ENCODE measurements around the gene PAX7.
"Not testable (repeated sequence)": the region's sequence is repeated elsewhere in the genome, so short reads cannot be mapped to it uniquely, and the experiment has no call there.

The PAX7 gene

GRCh38 chr1:18657506-18658201 lies 27.0 kb downstream of the PAX7 start:
- in situ Hi-C loops (cut with MboI; ENCODE audit: low sequenced_read_pairs), result no loop called here

GRCh38 chr1:18658831-18659230 lies 28.2 kb downstream of the PAX7 start:
- in situ Hi-C loops (cut with MboI; ENCODE audit: low sequenced_read_pairs), result no loop called here

GRCh38 chr1:18661404-18662285 lies 31.0 kb downstream of the PAX7 start:
- in situ Hi-C loops (cut with MboI; ENCODE audit: low sequenced_read_pairs), result no loop called here

GRCh38 chr1:18662286-18662639 lies 31.6 kb downstream of the PAX7 start:
- in situ Hi-C loops (cut with MboI; ENCODE audit: low sequenced_read_pairs), result no loop called here

- in situ Hi-C loops (cut with MboI; ENCODE audit: low sequenced_read_pairs), result no loop called here
Observed at GRCh38 chr1:18666317-18666920, 35.8 kb downstream of the PAX7 start.

- in situ Hi-C loops (cut with MboI; ENCODE audit: low sequenced_read_pairs), result no loop called here
Observed at GRCh38 chr1:18667333-18667732, 36.7 kb downstream of the PAX7 start.

GRCh38 chr1:18668046-18668445 lies 37.4 kb downstream of the PAX7 start:
- in situ Hi-C loops (cut with MboI; ENCODE audit: low sequenced_read_pairs), result no loop called here

- in situ Hi-C loops (cut with MboI; ENCODE audit: low sequenced_read_pairs), result no loop called here
Observed at GRCh38 chr1:18668750-18669404, 38.2 kb downstream of the PAX7 start.

- in situ Hi-C loops (cut with MboI; ENCODE audit: low sequenced_read_pairs), result no loop called here
Observed at GRCh38 chr1:18670121-18670867, 39.6 kb downstream of the PAX7 start.

GRCh38 chr1:18670868-18671225 lies 40.2 kb downstream of the PAX7 start:
- in situ Hi-C loops (cut with MboI; ENCODE audit: low sequenced_read_pairs), result no loop called here

GRCh38 chr1:18673976-18674375 lies 43.3 kb downstream of the PAX7 start:
- in situ Hi-C loops (cut with MboI; ENCODE audit: low sequenced_read_pairs), result no loop called here

- in situ Hi-C loops (cut with MboI; ENCODE audit: low sequenced_read_pairs), result no loop called here
Observed at GRCh38 chr1:18676332-18676781, 45.7 kb downstream of the PAX7 start.

GRCh38 chr1:18681423-18681835 lies 50.8 kb downstream of the PAX7 start:
- in situ Hi-C loops (cut with MboI; ENCODE audit: low sequenced_read_pairs), result no loop called here

- in situ Hi-C loops (cut with MboI; ENCODE audit: low sequenced_read_pairs), result no loop called here
Observed at GRCh38 chr1:18682375-18682774, 51.7 kb downstream of the PAX7 start.

GRCh38 chr1:18684303-18684702 lies 53.7 kb downstream of the PAX7 start:
- in situ Hi-C loops (cut with MboI; ENCODE audit: low sequenced_read_pairs), result no loop called here

GRCh38 chr1:18686540-18686939 lies 55.9 kb downstream of the PAX7 start:
- in situ Hi-C loops (cut with MboI; ENCODE audit: low sequenced_read_pairs), result no loop called here

- in situ Hi-C loops (cut with MboI; ENCODE audit: low sequenced_read_pairs), result no loop called here
Observed at GRCh38 chr1:18687273-18687672, 56.6 kb downstream of the PAX7 start.

GRCh38 chr1:18691648-18692047 lies 61.0 kb downstream of the PAX7 start:
- in situ Hi-C loops (cut with MboI; ENCODE audit: low sequenced_read_pairs), result no loop called here

GRCh38 chr1:18693256-18694098 lies 62.8 kb downstream of the PAX7 start:
- in situ Hi-C loops (cut with MboI; ENCODE audit: low sequenced_read_pairs), result no loop called here

- in situ Hi-C loops (cut with MboI; ENCODE audit: low sequenced_read_pairs), result not testable (repeated sequence)
Observed at GRCh38 chr1:18694289-18694688, 63.6 kb downstream of the PAX7 start.

Measured in hTERT RPE-1 (cell line).